ENCODE data around the gene AMN. TPM values are rescaled to one million over a fixed set of nuclear protein-coding genes. Genes with fewer than 3 reads are reported as not detected.

Gene AMN
- total RNA-seq, 1 experiment from 2014 or later, result 5.6 TPM

GRCh38 chr14:102935756-102936155 is 13.3 kb downstream of the AMN start:
- H3K27me3 ChIP-seq (replicated peaks; ENCODE audit: insufficient read depth, low read depth, low read length, poor library complexity), result no peaks in the 10 kb centered on the region
- H3K9me3 ChIP-seq (ENCODE audit: low read depth, low read length, poor library complexity, severe bottlenecking), result no peaks in the 10 kb centered on the region
- no peak overlapping the region for H3K4me3 ChIP-seq (ENCODE audit: low read depth, low read length, poor library complexity, severe bottlenecking)
- CTCF ChIA-PET, result no interaction called here
- TF ChIP-seq EZH2 (IDR thresholded peaks at IDR 0.05; ENCODE audit: borderline replicate concordance, low read depth, low read length, poor library complexity, severe bottlenecking) (no peak), CTCF (conservative IDR thresholded peaks at IDR 0.05; ENCODE audit: low read depth, low read length) (no peak)
- peaks cover 4% of the 10 kb centered on the region for H3K4me1 ChIP-seq (ENCODE audit: insufficient read depth, low read length, poor library complexity, severe bottlenecking)
- H3K36me3 ChIP-seq (ENCODE audit: insufficient read depth, low read length, poor library complexity, severe bottlenecking), result peaks cover 18% of the 10 kb centered on the region
- BruUV-seq (replicated peaks), result no TSS peak
- POLR2A ChIA-PET (ENCODE audit: low non-redundant PET), result no interaction called here
- H3K27ac ChIP-seq (ENCODE audit: low read depth, low read length, poor library complexity, severe bottlenecking), result no peak overlapping the region
- intact Hi-C loops (cut with micrococcal nuclease; ENCODE audit: unreplicated experiment), result no loop called here
- no peak for DNase-seq (ENCODE audit: low spot score)

DNA sequence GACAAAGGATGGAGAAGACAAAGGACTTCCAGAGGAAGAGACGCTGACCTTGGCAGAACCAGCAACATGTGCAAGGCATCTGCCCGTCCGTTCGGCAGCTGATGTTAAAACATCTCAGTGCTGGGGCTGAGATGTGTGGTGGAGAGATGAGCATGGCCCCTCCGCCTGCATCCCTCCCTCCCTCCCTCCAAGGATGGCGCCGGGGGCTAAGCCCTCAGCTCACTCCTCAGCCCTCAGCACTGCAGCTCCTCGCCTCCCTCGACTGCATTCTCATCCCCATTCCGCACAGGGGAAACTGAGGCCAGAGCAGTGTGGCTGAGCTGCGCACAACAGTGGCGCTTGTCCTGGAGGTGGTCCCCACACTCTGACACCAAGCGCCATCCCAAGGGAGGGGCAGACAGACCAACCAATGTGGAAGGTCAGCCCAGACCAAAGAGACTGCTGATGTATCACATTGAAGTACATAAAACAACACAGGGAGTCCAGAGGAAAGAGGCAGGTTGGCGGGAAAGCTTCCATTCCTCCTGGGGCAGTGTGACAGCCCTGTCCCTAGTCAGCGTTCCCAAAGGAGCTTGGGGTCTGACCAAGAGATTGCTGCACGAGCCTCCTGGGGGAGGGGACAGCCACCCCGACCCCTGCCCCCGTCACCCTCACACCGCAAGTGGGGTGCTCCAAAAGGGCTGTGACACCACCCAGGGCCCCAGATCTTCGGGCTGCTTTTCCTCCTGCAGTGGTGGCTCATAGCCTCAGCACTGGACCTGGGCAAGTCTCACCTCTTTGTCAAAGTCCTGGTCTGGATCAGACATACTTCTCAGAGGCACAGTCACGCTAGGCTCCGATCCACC is 15.1 kb downstream of the AMN start:
- Histone ChIP-seq H3K9me3 (ENCODE audit: low read depth, low read length, poor library complexity, severe bottlenecking) (no peaks in the 10 kb centered on the region), H3K4me1 (ENCODE audit: insufficient read depth, low read length, poor library complexity, severe bottlenecking) (peaks cover 4% of the 10 kb centered on the region), H3K27ac (ENCODE audit: low read depth, low read length, poor library complexity, severe bottlenecking) (no peak overlapping the region), H3K27me3 (replicated peaks; ENCODE audit: insufficient read depth, low read depth, low read length, poor library complexity) (no peaks in the 10 kb centered on the region), H3K36me3 (ENCODE audit: insufficient read depth, low read length, poor library complexity, severe bottlenecking) (peaks cover 18% of the 10 kb centered on the region), H3K4me3 (ENCODE audit: low read depth, low read length, poor library complexity, severe bottlenecking) (no peak overlapping the region)
- BruUV-seq (replicated peaks), result no TSS peak
- TF ChIP-seq CTCF (conservative IDR thresholded peaks at IDR 0.05; ENCODE audit: low read depth, low read length) (no peak), EZH2 (IDR thresholded peaks at IDR 0.05; ENCODE audit: borderline replicate concordance, low read depth, low read length, poor library complexity, severe bottlenecking) (no peak)
- ChIA-PET CTCF (no interaction called here), POLR2A (ENCODE audit: low non-redundant PET) (no interaction called here)
- intact Hi-C loops (cut with micrococcal nuclease; ENCODE audit: unreplicated experiment), result no loop called here
- DNase-seq (ENCODE audit: low spot score), result no peak

- BruUV-seq (replicated peaks), result no TSS peak
- no peak overlapping the region for H3K27ac ChIP-seq (ENCODE audit: low read depth, low read length, poor library complexity, severe bottlenecking)
- peaks cover 4% of the 10 kb centered on the region for H3K4me1 ChIP-seq (ENCODE audit: insufficient read depth, low read length, poor library complexity, severe bottlenecking)
- ChIA-PET CTCF (no interaction called here), POLR2A (ENCODE audit: low non-redundant PET) (no interaction called here)
- no peak for DNase-seq (ENCODE audit: low spot score)
- intact Hi-C loops (cut with micrococcal nuclease; ENCODE audit: unreplicated experiment), result no loop called here
- H3K27me3 ChIP-seq (replicated peaks; ENCODE audit: insufficient read depth, low read depth, low read length, poor library complexity), result no peaks in the 10 kb centered on the region
- no peak overlapping the region for H3K4me3 ChIP-seq (ENCODE audit: low read depth, low read length, poor library complexity, severe bottlenecking)
- TF ChIP-seq CTCF (conservative IDR thresholded peaks at IDR 0.05; ENCODE audit: low read depth, low read length) (no peak), EZH2 (IDR thresholded peaks at IDR 0.05; ENCODE audit: borderline replicate concordance, low read depth, low read length, poor library complexity, severe bottlenecking) (no peak)
- no peaks in the 10 kb centered on the region for H3K9me3 ChIP-seq (ENCODE audit: low read depth, low read length, poor library complexity, severe bottlenecking)
- H3K36me3 ChIP-seq (ENCODE audit: insufficient read depth, low read length, poor library complexity, severe bottlenecking), result peaks cover 18% of the 10 kb centered on the region
Observed at GRCh38 chr14:102938191-102938590, 15.7 kb downstream of the AMN start.

Data from A673 (cell line).